ENCODE measurements around the gene FXYD3.

Gene FXYD3

DNA sequence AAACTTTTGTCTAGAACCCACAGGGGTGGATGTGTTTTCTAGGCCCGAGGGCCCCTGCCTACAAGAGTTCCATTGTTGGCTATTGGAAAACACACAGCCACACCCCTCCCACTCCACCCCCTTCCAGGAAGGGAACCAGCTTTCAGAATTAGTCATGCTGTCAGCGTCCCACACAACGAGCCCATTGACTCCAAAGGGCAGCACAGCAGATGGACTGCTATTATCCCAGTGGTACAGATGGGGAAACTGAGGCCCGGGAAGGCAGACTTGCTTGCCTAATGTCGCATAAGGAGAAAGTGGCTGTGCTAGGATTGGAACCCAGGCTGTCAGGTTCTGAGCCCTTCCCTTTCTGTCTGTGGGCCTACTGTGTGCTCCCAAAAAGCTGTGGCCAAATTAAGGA is 8.1 kb upstream of the FXYD3 start:
- DNase-seq, result peak; percentile 20

DNA sequence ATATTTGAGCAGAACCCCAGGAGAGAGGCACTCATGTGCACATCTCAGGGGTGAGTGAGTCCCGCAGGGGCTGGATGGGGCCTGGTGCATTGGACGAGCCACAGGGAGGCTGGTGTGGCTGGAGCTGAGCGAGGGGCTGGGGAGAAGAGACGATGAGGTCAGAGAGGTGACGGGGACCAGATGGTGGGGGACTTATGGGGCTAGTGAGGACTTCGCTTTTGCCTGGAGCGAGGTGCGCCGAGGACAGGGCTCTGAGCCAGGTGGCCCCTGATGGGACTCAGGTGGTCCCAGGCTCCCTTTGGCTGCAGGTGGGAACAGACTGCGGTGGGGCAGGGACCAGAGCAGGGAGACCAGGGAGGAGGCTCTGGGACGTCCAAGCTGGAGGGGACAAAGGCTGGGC is 6.9 kb upstream of the FXYD3 start:
- DNase-seq, result no peak

DNA sequence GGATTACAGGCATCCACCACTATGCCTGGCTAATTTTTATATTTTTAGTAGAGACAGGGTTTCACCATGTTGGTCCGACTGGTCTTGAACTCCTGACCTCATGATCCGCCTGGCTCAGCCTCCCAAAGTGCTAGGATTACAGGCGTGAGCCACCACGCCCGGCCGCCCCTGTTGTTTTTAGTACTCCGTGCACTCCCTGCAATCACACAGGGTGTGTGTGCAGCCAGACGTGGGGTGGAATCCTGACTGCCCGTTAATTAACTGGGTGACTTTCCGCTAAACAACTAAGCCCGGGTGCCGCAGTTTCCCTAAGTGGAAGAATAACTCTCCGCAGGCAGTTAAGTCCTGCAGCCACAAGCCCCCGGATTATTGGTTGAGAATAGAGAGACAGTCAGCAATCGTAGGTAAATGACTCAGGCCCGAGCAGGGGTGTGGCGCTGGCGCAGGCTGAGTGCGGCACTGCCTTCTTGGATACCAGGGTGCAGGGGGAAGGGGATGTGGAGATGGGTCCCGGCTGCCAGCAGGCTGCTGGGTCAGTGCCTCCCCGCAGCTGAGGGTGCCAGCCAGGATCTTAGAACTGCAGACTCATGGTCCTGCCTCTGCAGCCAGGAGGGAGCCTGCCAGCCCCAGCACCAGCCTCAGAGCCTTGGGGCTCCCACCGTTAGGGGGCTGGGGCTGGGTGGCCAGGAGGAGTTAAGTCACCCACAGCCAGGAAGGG is 6.1 kb upstream of the FXYD3 start:
- peak; percentile 11 for DNase-seq

DNA sequence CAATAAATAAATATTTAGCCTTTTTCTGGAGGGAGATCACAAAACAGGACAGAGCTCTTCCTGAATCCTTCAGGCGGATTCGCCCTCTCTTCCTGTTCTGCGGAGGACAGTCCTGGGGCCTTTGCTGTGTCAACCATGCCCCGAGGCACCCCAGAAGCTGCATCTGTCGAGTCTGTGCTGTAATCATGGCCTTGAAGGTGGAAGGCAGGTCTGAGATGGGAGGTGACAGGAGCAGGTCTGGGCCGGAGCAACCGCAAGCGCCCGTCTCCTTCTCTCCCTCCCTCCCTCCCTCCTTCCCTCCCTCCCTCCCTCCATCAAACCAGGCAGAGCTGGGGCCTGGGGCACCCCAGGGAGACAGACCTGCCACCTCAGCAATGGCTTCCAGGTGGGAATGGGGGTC is 4.6 kb upstream of the FXYD3 start:
- DNase-seq, result no peak

DNA sequence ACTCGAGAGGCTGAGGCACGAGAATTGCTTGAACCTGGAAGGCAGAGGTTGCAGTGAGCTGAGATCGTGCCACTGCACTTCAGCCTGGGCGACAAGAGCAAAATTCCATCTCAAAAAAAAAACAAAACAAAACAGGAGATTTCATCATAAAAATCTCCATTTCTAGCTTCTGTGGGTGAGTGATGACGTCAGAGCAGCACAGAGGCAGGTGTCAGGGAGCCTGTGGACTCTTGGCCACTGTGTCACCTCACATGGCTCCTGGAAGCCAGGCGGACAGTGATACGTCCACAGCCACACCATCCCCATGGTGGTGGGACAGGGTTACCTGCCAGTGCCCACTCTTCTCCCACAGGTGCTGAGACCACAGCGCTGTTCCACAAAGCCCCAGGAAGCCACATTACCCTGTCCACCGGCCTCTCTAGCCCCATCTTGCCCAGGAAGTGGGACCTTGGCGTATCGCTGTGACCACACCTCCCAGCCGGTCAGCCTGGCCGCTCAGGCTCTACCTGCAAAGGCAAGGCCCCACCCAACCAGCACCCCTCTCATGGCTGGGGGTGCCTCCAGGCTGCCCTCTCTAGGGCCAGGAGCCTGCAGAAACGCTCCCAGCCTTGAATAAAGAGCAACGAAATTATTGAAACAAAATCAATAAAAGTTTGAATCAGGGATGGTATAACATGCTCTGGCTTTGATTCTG is 2.5 kb upstream of the FXYD3 start:
- no peak for DNase-seq

- peak; percentile 22 for DNase-seq
Observed at GRCh38 chr19:35114353-35115176, 1.1 kb upstream of the FXYD3 start.

GRCh38 chr19:35116072-35116801 is 614 bp downstream of the FXYD3 start:
- no peak for DNase-seq

GRCh38 chr19:35117116-35117515 is 1.5 kb downstream of the FXYD3 start:
- no peak for DNase-seq

DNA sequence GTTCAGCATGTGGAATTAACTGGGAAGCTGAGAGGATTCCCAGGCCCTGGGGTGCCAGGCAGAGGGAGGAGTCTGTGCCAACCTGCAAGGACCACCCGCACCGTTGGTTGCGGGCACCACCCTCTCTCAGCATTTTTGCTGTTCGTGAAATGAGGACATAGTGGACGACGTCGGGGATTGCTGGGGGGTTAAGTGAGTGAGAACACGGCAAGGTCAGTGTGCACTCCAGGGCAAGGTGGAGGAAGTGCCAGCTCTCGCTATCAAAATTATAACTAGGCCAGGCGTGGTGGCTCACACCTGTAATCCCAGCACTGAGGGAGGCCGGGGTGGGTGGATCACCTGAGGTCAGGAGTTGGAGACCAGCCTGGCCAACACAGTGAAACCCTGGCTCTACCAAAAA is 2.2 kb downstream of the FXYD3 start:
- DNase-seq, result no peak

DNA sequence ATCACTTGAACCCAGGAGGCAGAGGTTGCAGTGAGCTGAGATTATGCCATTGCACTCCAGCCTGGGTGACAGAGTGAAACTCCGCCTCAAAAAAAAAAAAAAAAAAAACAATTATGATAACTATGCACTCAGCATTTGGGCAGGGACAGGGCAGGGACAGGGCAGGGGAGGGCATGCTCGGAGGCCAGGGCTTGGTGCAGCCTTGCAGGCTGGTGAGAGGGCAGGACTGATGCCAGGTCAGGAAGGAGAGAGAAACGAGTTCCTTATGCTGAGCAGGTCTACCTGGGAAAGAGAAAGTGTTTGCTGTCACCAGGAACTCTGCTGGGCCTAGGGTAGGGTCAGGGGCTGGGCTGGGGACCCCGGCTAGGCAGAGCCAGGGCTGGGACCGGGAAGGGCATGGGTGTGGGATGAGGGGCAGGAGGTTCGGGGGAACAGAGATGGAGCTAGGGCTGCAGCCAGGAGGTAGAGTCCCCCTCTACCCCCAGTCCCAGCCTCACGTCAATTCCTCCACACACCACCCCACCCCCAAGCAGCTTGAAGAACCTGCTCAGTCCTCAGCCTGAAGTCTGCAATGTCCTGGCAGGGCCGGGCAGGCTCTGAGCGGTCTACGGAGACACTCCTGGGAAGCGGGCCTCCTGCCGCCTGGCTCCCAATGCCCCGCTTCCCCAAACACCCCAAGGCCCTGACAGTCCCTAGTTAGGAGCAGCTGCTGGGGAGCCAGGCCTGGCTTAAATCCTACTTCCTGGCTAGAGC is 2.8 kb downstream of the FXYD3 start:
- no peak for DNase-seq

- no peak for DNase-seq
Observed at GRCh38 chr19:35119091-35119490, 3.5 kb downstream of the FXYD3 start.

- DNase-seq, result no peak
Observed at GRCh38 chr19:35119578-35120155, 4.0 kb downstream of the FXYD3 start.

DNA sequence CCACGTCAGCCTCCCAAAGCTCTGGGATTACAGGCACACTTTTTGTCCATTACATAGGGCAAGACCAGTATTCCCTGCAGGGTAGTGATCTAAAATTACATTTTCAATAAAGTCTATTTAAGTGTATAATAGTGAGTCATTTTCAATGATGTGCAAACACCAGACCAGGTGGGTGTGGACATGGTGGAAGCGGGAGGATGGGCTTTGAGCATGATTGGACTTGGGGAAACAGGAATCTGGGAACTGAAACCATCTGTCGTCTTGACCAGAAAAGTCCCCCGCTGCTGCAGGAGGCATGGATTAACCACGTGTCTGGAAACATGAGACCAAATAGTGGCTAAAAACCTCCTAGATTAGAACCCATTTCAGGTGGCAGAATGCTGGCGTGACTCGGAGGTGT is 4.9 kb downstream of the FXYD3 start:
- no peak for DNase-seq

DNA sequence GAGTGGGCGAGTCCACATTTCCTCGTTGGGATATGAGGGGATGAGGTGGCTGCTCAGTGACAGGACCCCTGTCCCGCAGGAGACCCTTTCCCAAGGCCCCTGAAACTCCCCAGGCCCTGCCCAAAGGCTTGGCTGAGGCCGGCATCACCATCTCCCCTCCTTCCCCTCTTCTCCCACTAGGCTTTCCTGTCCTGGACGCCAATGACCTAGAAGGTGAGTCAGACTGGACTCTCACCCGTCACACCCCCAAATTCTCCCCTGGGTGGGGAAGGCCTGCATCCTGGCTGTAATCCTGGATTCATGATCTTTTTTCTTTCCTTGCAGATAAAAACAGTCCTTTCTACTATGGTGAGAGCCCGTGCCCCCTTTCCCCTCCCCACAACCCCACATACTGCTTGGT is 5.3 kb downstream of the FXYD3 start:
- peak; percentile 27 for DNase-seq

DNA sequence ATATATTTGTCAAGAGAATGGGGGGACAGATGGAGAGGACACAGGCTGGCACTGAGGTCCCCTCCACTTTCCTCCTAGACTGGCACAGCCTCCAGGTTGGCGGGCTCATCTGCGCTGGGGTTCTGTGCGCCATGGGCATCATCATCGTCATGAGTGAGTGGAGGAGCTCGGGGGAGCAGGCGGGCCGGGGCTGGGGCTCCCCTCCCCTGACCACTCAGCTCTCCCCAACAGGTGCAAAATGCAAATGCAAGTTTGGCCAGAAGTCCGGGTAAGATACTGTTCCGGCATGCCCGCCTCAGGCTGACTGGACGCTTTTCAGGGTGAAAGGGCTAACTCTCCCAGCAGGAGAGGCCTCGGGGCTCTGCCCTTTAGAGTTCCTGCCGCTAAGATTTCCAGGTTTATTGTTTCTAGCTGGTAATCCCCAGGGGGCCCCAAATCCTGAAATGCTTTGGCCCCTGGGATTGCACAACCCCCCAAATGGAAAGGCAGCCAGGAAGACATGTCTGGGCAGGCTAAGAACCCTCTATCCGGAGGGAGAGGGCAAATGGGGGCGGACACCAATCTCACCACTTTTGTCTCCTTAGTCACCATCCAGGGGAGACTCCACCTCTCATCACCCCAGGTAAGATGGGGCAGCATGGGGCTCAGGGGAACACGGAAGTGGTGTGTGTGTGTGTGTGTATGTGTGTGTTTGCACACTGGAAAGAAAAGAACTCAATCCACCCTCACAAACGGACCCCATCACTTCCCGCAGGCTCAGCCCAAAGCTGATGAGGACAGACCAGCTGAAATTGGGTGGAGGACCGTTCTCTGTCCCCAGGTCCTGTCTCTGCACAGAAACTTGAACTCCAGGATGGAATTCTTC is 7.3 kb downstream of the FXYD3 start:
- DNase-seq, result no peak

GRCh38 chr19:35123573-35123972 is 8.0 kb downstream of the FXYD3 start:
- DNase-seq, result no peak

GRCh38 chr19:35124098-35125060 is 8.8 kb downstream of the FXYD3 start:
- peak; percentile 82 for DNase-seq

- no peak for DNase-seq
Observed at GRCh38 chr19:35125270-35125717, 9.7 kb downstream of the FXYD3 start.

- DNase-seq, result no peak
Observed at GRCh38 chr19:35125749-35126623, 10.4 kb downstream of the FXYD3 start.

All from NCI-H226 (cell line).